ENCODE measurements around the gene ACOT11.

The ACOT11 gene

DNA sequence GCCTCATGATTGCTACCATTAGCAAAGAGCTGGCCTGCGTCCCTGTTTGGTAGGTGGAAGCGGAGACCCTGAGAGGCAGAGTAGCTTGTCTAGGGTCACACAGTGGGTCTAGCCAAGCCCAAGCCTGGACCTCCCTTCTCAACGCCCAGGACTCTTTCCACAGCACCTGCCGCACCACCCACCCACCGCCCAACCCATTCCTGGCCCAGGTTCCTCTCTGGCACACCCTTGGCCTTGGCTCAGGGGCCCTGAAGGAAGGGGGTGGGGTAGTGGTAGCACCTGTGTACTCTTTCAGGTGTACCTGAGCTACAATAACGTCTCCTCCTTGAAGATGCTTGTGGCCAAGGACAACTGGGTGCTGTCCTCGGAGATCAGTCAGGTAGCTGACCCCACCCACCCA, 56.0 kb downstream of the ACOT11 start:
- Histone ChIP-seq H3K4me3 (no peak overlapping the region), H3K27ac (no peak overlapping the region)
- DNase-seq (ENCODE audit: low spot score): no peak
- TF ChIP-seq CTCF (IDR thresholded peaks at IDR 0.05): no peak

DNA sequence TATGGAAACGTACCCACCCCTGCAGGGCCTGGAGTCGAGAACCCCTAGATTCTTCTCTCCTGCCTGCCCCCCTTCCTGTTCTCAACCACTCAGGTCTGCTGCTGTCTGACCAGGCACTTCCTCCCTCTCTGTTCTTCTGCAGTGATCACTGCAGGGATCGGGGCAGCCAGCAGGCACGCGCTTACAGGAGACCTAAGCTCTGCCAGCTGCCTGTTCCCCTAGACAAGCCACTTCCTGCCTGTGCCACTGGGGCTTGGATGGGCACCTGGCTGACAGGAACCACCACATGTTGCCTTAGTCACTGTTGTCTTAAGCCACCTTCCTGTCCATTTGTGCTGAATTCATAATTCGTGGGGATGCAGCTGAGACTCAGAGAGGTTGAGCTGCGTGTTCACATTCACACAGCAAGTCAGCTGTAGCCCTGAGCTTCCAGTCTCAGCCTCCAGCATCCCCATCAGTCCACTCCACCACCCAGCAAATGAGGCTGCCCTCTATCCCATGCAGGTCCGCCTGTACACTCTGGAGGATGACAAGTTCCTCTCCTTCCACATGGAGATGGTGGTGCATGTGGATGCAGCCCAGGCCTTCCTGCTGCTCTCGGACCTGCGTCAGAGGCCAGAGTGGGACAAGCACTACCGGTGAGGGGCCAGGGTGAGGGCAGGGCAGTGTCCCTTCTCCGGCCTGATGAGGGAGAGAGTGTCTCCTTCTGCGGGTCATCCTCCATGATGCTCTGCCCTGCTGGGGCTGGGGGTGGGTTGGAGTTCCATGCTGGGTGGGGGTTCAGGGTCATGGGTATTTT, 56.7 kb downstream of the ACOT11 start:
- TF ChIP-seq CTCF (IDR thresholded peaks at IDR 0.05): no peak
- Histone ChIP-seq H3K27ac (no peak overlapping the region), H3K4me3 (no peak overlapping the region)
- no peak for DNase-seq (ENCODE audit: low spot score)

DNA sequence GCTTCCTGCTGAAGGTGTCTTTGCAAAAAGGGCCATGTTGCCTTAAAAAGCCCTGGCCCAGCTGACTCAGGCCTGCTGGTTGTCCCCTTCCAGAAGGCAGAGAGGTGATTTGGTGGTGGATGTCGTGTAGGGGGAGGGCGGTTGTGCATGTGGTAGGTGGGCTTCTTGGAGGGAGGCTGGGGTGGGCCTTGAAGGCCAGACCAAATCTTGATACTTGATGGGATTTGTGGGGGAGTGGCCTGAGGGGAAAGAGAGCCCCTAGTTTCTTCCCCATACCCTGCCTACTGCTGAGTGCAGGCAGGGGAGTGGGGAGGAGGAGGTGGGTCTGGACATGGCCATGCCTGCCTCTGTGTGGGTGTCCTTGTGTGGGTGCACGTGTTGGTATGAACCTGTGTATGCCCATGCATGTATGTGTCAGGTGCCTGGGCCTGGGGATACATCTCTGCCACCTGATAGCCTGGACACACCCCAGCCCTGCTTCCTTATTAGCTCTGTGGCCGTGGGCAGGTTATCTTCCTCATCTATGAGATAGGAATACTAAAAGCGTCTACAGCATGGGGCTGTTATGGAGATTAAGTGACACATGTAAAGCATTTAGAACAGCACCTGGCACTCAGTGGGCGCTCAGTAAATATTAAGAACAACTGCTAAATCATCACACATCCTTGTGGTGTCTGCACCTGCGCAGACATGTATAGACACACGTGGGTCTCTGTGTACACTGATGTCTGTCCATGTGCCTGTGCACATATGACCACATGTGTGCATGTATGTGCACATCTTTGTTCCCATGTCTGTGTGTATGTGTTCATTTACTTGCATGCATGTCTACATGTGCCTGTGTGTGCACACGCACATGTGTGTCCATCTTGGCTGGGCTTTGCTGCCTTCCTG, 58.3 kb downstream of the ACOT11 start:
- Histone ChIP-seq H3K27ac (no peak overlapping the region), H3K4me3 (no peak overlapping the region)
- no peak for TF ChIP-seq CTCF (IDR thresholded peaks at IDR 0.05)
- no peak for DNase-seq (ENCODE audit: low spot score)

GRCh38 chr1:54606990-54607325, 58.9 kb downstream of the ACOT11 start:
- no peak for DNase-seq (ENCODE audit: low spot score)
- Histone ChIP-seq H3K27ac (no peak overlapping the region), H3K4me3 (no peak overlapping the region)
- TF ChIP-seq CTCF (IDR thresholded peaks at IDR 0.05): no peak

DNA sequence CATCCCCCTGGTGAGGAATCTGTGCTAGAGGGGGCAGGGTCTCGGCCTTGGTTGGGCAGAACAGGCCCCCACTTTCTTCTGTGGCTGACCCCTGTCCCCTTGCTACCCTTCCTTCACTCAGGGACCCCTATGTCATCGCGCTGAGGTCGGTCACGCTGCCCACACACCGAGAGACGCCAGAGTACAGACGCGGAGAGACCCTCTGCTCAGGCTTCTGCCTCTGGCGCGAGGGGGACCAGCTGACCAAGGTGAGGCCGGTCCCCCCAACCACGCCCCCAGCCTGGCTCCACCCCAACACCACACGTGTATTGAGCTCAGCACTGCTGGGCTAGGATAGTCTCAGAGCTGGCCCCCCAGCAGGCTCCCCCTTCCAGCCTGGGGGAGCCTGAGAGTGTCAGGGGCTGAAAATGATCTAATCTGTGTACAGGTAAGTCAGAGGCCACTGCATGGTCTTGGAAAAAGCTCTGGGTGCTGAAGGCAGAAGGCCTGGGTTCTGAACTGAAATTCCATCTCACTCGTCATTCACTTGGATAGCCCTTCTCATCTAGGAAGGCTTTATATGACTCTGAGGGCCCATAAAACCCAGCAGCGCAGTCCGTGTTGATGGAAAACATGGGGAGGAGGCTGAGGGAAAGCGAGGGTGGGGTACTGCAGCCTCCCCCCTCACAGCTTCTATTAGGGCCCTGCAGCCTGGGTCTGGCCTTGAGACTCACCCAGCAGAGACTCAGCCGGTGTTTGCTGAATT, 60.0 kb downstream of the ACOT11 start:
- no peak overlapping the region for H3K27ac ChIP-seq
- no peak for TF ChIP-seq CTCF (IDR thresholded peaks at IDR 0.05)
- DNase-seq (ENCODE audit: low spot score): no peak
- H3K4me3 ChIP-seq: no peak overlapping the region

DNA sequence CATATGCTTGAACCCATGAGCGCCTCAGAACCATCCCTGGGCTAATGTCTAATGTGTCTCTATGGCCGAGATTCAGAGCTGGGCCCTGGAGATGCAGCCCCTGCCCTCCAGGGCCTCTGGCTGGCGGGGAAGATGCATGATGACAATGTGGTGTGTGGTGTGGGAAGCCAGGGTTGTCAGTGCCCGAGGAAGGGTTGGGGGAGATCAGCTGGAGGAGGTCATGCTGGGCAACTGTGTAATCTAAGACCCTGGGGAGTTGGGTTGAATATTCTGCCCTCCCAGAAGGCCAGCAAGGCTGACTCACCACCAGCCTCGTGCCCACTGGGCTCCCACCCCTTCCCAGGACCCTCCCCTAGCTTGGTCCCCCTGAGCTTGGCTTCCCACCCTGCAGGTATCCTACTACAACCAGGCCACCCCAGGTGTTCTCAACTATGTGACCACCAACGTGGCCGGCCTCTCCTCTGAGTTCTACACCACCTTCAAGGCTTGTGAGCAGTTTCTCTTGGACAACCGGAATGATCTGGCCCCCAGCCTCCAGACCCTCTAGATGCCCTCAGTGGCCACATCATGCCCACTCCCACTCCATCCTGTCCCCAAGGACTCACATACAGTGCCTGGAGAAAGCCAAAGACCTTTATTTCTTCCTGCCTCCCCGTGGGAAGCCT, 60.7 kb downstream of the ACOT11 start:
- no peak overlapping the region for H3K27ac ChIP-seq
- DNase-seq (ENCODE audit: low spot score): no peak

More for the DNA sequence above, 60.7 kb downstream of the ACOT11 start:
- H3K4me3 ChIP-seq: no peak overlapping the region
- TF ChIP-seq CTCF (IDR thresholded peaks at IDR 0.05): no peak

All from coronary artery (tissue), 2 donors.